Mucosa of rectum (tissue), 2 donors: ENCODE data around the gene OR10C1.
"Not testable (repeated sequence)": the region's sequence is repeated elsewhere in the genome, so short reads cannot be mapped to it uniquely, and the experiment has no call there.

Experiments
- H3K27ac ChIP-seq, 2 donors: one replicate each; pipeline ENCODE4 v1.7.0; 2013; ENCODE audit warnings: inconsistent platforms in 2 of 2, low read depth in 2 of 2, low read length in 2 of 2
- H3K27me3 ChIP-seq, 2 donors: one replicate each; pipeline ENCODE4 v1.7.0; 2013; ENCODE audit warnings: low read length in 2 of 2; ENCODE audit not compliant: control insufficient read depth in 2 of 2, insufficient read depth in 2 of 2
- H3K36me3 ChIP-seq, 2 donors: one replicate each; pipeline ENCODE4 v1.7.0; 2013; ENCODE audit warnings: low read length in 2 of 2; ENCODE audit not compliant: control insufficient read depth in 2 of 2, insufficient read depth in 2 of 2
- H3K4me1 ChIP-seq, 2 donors: one replicate each; pipeline ENCODE4 v1.7.0; 2013; ENCODE audit warnings: low read length in 2 of 2, mild to moderate bottlenecking in 1 of 2; ENCODE audit not compliant: control insufficient read depth in 2 of 2, insufficient read depth in 2 of 2
- H3K4me3 ChIP-seq, 2 donors: one replicate each; pipeline ENCODE4 v1.7.0; 2013; ENCODE audit warnings: low read length in 2 of 2
- H3K9ac ChIP-seq, 2 donors: one replicate each; pipeline ENCODE4 v1.7.0; 2013; ENCODE audit warnings: low read length in 2 of 2, low read depth in 1 of 2, mild to moderate bottlenecking in 1 of 2
- H3K9me3 ChIP-seq, 2 donors: one replicate each; pipeline ENCODE4 v1.7.0; 2013; ENCODE audit warnings: low read length in 2 of 2; ENCODE audit not compliant: control insufficient read depth in 2 of 2
- donor health status: healthy.
- donor health status: Normal muscosa, but diverticular disease.

OR10C1 gene

DNA sequence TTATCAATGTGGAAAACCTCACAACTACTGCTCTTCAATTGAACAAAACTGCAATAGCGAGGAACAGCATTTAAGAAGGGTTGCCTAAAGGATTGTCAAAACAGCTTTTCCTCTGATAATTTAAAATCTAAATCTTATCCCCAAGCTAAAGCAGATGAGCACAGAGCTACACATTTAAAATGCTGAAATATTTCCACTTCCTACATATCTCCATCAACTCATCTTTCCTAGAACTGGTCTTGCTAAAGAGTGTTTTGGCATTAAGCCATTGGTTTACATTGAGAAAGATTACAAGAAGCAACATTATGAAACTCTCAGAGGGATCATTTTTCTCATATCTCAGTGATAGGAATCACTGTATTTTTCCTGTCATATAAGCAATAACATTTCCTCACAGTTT, 3.6 kb downstream of the OR10C1 start:
- Histone ChIP-seq H3K9ac (no peak overlapping the region), H3K9me3 (no peaks in the 10 kb centered on the region), H3K4me3 (no peak overlapping the region), H3K27me3 (no peaks in the 10 kb centered on the region), H3K4me1 (no peaks in the 10 kb centered on the region), H3K27ac (no peak overlapping the region), H3K36me3 (no peaks in the 10 kb centered on the region)

GRCh38 chr6:29444031-29444430, 4.9 kb downstream of the OR10C1 start:
- H3K27me3 ChIP-seq, H3K27ac ChIP-seq, H3K9me3 ChIP-seq, H3K4me1 ChIP-seq, H3K4me3 ChIP-seq, H3K9ac ChIP-seq, H3K36me3 ChIP-seq: not testable (repeated sequence)

GRCh38 chr6:29447670-29448069, 8.6 kb downstream of the OR10C1 start:
- Histone ChIP-seq H3K9ac (no peak overlapping the region), H3K27me3 (no peaks in the 10 kb centered on the region), H3K36me3 (no peaks in the 10 kb centered on the region), H3K27ac (no peak overlapping the region), H3K4me3 (no peak overlapping the region), H3K4me1 (no peaks in the 10 kb centered on the region), H3K9me3 (no peaks in the 10 kb centered on the region)

DNA sequence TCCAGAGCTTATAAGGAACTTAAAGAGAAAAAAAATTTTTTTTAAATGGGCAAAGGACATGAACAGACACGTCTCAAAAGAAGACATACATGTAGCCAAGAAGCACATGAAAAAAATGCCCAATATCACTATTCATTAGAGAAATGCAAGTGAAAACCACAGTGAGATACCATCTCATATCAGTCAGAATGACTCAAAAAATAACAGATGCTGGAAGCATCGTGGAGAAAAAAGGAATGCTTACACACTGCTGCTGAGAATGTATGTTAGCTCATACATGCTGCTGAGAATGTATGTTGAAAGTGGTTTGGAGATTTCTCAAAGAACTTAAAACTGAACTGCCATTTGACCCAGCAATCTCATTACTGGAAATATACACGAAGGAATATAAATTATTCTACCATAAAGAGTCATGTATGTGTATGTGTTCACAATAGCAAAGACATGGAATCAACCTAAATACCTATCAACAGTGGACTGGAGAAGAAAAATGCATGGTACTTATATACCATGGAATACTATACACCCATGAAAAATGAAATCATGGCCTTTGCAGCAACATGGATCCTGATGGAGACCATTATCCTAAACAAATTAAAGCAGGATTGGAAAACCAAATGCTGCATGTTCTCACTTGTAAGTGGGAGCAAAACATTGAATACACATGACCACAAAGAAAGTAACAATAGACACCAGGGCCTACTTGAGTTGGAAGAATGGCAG, 12.5 kb downstream of the OR10C1 start:
- H3K4me1 ChIP-seq, result no peaks in the 10 kb centered on the region
- H3K27ac ChIP-seq, result no peak overlapping the region
- H3K27me3 ChIP-seq, result no peaks in the 10 kb centered on the region
- H3K9me3 ChIP-seq, result no peaks in the 10 kb centered on the region
- no peak overlapping the region for H3K9ac ChIP-seq
- H3K4me3 ChIP-seq, result no peak overlapping the region
- no peaks in the 10 kb centered on the region for H3K36me3 ChIP-seq

DNA sequence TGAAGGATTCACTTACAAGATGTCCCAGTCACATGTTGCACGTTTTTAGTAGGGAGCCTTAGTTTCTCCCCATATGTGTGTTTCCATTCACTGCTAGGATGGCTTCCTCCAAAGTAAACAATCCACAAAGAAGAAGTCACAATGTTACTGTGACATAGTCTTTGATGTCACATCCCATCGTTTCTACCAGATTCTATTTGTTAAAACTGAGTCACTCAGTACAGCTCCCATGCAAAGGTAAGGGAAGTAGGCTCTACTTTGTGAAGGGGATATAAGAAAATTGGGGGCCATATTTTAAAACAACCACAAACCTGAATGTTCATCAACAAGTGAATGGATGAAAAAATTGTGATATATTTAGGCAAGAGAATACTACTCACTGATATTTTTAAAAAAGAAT, 17.9 kb downstream of the OR10C1 start, which contains the start of the genes OR11A1 and OR2H1:
Gene OR11A1 (minus strand): TSS at position 101 of the 400 bp plus-strand sequence. CDS start 29,430 bp downstream, outside the sequence.
Gene OR2H1 (plus strand): TSS at position 185 of the 400 bp plus-strand sequence. CDS start 4,615 bp downstream, outside the sequence.
- H3K27me3 ChIP-seq, result no peaks in the 10 kb centered on the region
- no peaks in the 10 kb centered on the region for H3K4me1 ChIP-seq
- H3K27ac ChIP-seq, result no peak within 1 kb of the TSS
- no peak within 1 kb of the TSS for H3K9ac ChIP-seq
- H3K4me3 ChIP-seq, result no peak within 1 kb of the TSS
- H3K36me3 ChIP-seq, result no peaks in the 10 kb centered on the region
- no peaks in the 10 kb centered on the region for H3K9me3 ChIP-seq

GRCh38 chr6:29461021-29461814, 22.1 kb downstream of the OR10C1 start:
- Histone ChIP-seq H3K4me3 (no peak overlapping the region), H3K27ac (no peak overlapping the region), H3K9ac (no peak overlapping the region), H3K27me3 (no peaks in the 10 kb centered on the region), H3K4me1 (no peaks in the 10 kb centered on the region), H3K9me3 (no peaks in the 10 kb centered on the region), H3K36me3 (no peaks in the 10 kb centered on the region)

DNA sequence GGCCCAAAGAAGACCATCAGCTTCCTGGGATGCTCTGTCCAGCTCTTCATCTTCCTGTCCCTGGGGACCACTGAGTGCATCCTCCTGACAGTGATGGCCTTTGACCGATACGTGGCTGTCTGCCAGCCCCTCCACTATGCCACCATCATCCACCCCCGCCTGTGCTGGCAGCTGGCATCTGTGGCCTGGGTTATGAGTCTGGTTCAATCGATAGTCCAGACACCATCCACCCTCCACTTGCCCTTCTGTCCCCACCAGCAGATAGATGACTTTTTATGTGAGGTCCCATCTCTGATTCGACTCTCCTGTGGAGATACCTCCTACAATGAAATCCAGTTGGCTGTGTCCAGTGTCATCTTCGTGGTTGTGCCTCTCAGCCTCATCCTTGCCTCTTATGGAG, 22.9 kb downstream of the OR10C1 start:
- Histone ChIP-seq H3K4me1 (no peaks in the 10 kb centered on the region), H3K9ac (no peak overlapping the region), H3K9me3 (no peaks in the 10 kb centered on the region)

GRCh38 chr6:29465279-29465678, 26.2 kb downstream of the OR10C1 start:
- Histone ChIP-seq H3K4me3 (no peak overlapping the region), H3K9me3 (no peaks in the 10 kb centered on the region), H3K27ac (no peak overlapping the region), H3K9ac (no peak overlapping the region), H3K4me1 (no peaks in the 10 kb centered on the region), H3K36me3 (no peaks in the 10 kb centered on the region), H3K27me3 (no peaks in the 10 kb centered on the region)

More for the DNA sequence above, 22.9 kb downstream of the OR10C1 start:
- Histone ChIP-seq H3K27ac (no peak overlapping the region), H3K27me3 (no peaks in the 10 kb centered on the region), H3K36me3 (no peaks in the 10 kb centered on the region), H3K4me3 (no peak overlapping the region)

DNA sequence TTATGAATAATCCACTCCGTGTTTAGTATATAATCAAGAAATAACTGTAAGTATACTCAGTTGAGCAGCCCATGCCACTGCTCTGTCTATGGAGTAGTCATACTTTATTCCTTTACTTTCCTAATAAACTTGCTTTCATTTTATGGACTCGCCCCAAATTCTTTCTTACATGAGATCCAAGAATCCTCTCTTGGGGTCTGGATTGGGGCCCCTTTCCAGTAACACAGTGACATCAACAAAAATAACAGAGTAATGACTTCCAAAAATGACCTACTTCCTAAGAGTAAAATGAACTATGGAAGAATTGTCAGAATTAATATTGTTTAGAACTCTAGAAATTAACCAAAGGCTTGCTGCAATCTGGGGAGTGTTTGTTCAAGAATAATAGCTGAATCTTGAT, 26.7 kb downstream of the OR10C1 start:
- no peak overlapping the region for H3K4me3 ChIP-seq
- no peaks in the 10 kb centered on the region for H3K4me1 ChIP-seq
- no peak overlapping the region for H3K27ac ChIP-seq
- H3K27me3 ChIP-seq, result no peaks in the 10 kb centered on the region
- no peak overlapping the region for H3K9ac ChIP-seq
- H3K36me3 ChIP-seq, result no peaks in the 10 kb centered on the region
- no peaks in the 10 kb centered on the region for H3K9me3 ChIP-seq

- Histone ChIP-seq H3K27ac (no peak overlapping the region), H3K4me3 (no peak overlapping the region), H3K9me3 (no peaks in the 10 kb centered on the region), H3K27me3 (no peaks in the 10 kb centered on the region), H3K36me3 (no peaks in the 10 kb centered on the region), H3K4me1 (no peaks in the 10 kb centered on the region), H3K9ac (no peak overlapping the region)
Observed at GRCh38 chr6:29466241-29466640, 27.1 kb downstream of the OR10C1 start.
